ENCODE measurements around the gene TNRC6C. TPM values are rescaled to one million over a fixed set of nuclear protein-coding genes. Genes with fewer than 3 reads are reported as not detected.

Gene TNRC6C
- total RNA-seq, 1 donor from 2014 or later = 27.0 TPM

GRCh38 chr17:78051186-78051972 is 92.9 kb downstream of the TNRC6C start:
- Mint-ChIP-seq H3K36me3 (peaks cover 38% of the 10 kb centered on the region), H3K27me3 (ENCODE audit: low read depth) (no peaks in the 10 kb centered on the region), H3K4me1 (no peaks in the 10 kb centered on the region), H3K4me3 (no peak overlapping the region), H3K27ac (no peak overlapping the region), H3K9me3 (peaks cover 4% of the 10 kb centered on the region)
- no peak for TF ChIP-seq CTCF (IDR thresholded peaks at IDR 0.05; ENCODE audit: unreplicated experiment)
- DNase-seq (ENCODE audit: low spot score in 2 of 2, unreplicated experiment in 2 of 2) = no peak

- no peak for DNase-seq (ENCODE audit: low spot score in 2 of 2, unreplicated experiment in 2 of 2)
- Mint-ChIP-seq H3K36me3 (peaks cover 30% of the 10 kb centered on the region), H3K9me3 (no peaks in the 10 kb centered on the region), H3K4me3 (no peak overlapping the region), H3K27ac (no peak overlapping the region), H3K4me1 (no peaks in the 10 kb centered on the region), H3K27me3 (ENCODE audit: low read depth) (no peaks in the 10 kb centered on the region)
- TF ChIP-seq CTCF (IDR thresholded peaks at IDR 0.05; ENCODE audit: unreplicated experiment) = no peak
These were observed 95.4 kb downstream of the TNRC6C start for GRCh38 chr17:78053777-78054468.

- H3K9me3 Mint-ChIP-seq = no peaks in the 10 kb centered on the region
- H3K27me3 Mint-ChIP-seq (ENCODE audit: low read depth) = no peaks in the 10 kb centered on the region
- no peak for TF ChIP-seq CTCF (IDR thresholded peaks at IDR 0.05; ENCODE audit: unreplicated experiment)
- H3K4me3 Mint-ChIP-seq = no peak overlapping the region
- no peak overlapping the region for H3K27ac Mint-ChIP-seq
- DNase-seq (ENCODE audit: low spot score in 2 of 2, unreplicated experiment in 2 of 2) = no peak
- H3K4me1 Mint-ChIP-seq = no peaks in the 10 kb centered on the region
- H3K36me3 Mint-ChIP-seq = peaks cover 2% of the 10 kb centered on the region
These were observed 98.7 kb downstream of the TNRC6C start for GRCh38 chr17:78057113-78057740.

- no peaks in the 10 kb centered on the region for H3K4me1 Mint-ChIP-seq
These were observed 99.5 kb downstream of the TNRC6C start for GRCh38 chr17:78058001-78058400.

GRCh38 chr17:78058581-78058980 is 100.1 kb downstream of the TNRC6C start:
- TF ChIP-seq CTCF (IDR thresholded peaks at IDR 0.05; ENCODE audit: unreplicated experiment) = no peak
- H3K36me3 Mint-ChIP-seq = peaks cover 2% of the 10 kb centered on the region
- no peak overlapping the region for H3K4me3 Mint-ChIP-seq
- H3K27ac Mint-ChIP-seq = no peak overlapping the region
- no peaks in the 10 kb centered on the region for H3K9me3 Mint-ChIP-seq
- no peaks in the 10 kb centered on the region for H3K4me1 Mint-ChIP-seq
- no peak for DNase-seq (ENCODE audit: low spot score in 2 of 2, unreplicated experiment in 2 of 2)
- H3K27me3 Mint-ChIP-seq (ENCODE audit: low read depth) = no peaks in the 10 kb centered on the region

More at GRCh38 chr17:78058001-78058400, 99.5 kb downstream of the TNRC6C start:
- Mint-ChIP-seq H3K4me3 (no peak overlapping the region), H3K27ac (no peak overlapping the region), H3K27me3 (ENCODE audit: low read depth) (no peaks in the 10 kb centered on the region), H3K36me3 (peaks cover 2% of the 10 kb centered on the region), H3K9me3 (no peaks in the 10 kb centered on the region)
- TF ChIP-seq CTCF (IDR thresholded peaks at IDR 0.05; ENCODE audit: unreplicated experiment) = no peak
- DNase-seq (ENCODE audit: low spot score in 2 of 2, unreplicated experiment in 2 of 2) = no peak
